ENCODE measurements around the gene DDX41.
"Not testable (repeated sequence)": the region's sequence is repeated elsewhere in the genome, so short reads cannot be mapped to it uniquely, and the experiment has no call there.

Gene DDX41

DNA sequence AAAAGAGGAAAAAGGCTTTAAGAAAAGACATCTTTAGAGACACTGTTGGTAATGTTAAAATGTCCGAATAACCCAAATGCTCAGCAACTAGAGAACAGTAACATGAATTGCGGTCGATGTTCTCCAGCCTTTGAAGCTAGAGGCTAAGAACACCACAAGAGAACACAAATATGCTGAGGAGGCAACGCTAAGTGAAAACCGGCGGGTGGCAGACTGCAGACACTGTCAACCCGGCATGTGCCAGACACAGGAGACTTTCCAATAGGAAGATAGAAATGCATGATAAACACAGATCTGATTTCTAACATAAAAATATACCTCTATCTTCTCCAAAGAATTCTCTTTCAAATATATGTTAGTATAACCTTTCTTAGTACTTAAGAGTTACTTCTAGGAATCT is 18.4 kb upstream of the DDX41 start:
- Histone ChIP-seq H3K4me1 (ENCODE audit: control insufficient read depth, low read depth, low read length) (no peaks in the 10 kb centered on the region), H3K27ac (ENCODE audit: low read length) (no peak overlapping the region), H3K9ac (ENCODE audit: low read length) (no peak overlapping the region), H3K9me3 (ENCODE audit: control insufficient read depth, low read depth, low read length) (no peaks in the 10 kb centered on the region), H3K4me3 (ENCODE audit: low read length) (no peak overlapping the region), H3K27me3 (ENCODE audit: control insufficient read depth, insufficient read depth, low read length) (no peaks in the 10 kb centered on the region), H3K36me3 (ENCODE audit: control insufficient read depth, low read depth, low read length) (peaks cover 55% of the 10 kb centered on the region)

DNA sequence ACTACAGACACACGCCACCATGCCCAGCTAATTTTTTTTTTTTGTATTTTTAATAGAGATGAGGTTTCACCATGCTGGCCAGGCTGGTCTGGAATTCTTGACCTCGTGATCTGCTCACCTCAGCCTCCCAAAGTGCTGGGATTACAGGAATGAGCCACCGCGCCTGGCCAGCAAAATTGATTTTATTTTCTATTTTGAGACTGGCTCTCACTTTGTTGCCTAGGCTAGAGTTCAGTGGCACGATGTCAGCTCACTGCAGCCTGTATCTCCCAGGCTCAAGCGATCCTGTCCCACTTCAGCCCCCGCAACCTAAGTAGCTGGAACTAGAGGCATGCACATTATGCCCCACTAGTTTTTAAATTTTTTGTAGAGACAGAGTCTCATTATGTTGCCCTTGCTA is 17.7 kb upstream of the DDX41 start:
- H3K36me3 ChIP-seq (ENCODE audit: control insufficient read depth, low read depth, low read length) = peaks cover 62% of the 10 kb centered on the region
- not testable (repeated sequence) for H3K9ac ChIP-seq (ENCODE audit: low read length); H3K4me3 ChIP-seq (ENCODE audit: low read length); H3K27ac ChIP-seq (ENCODE audit: low read length); H3K4me1 ChIP-seq (ENCODE audit: control insufficient read depth, low read depth, low read length); H3K9me3 ChIP-seq (ENCODE audit: control insufficient read depth, low read depth, low read length); H3K27me3 ChIP-seq (ENCODE audit: control insufficient read depth, insufficient read depth, low read length)

DNA sequence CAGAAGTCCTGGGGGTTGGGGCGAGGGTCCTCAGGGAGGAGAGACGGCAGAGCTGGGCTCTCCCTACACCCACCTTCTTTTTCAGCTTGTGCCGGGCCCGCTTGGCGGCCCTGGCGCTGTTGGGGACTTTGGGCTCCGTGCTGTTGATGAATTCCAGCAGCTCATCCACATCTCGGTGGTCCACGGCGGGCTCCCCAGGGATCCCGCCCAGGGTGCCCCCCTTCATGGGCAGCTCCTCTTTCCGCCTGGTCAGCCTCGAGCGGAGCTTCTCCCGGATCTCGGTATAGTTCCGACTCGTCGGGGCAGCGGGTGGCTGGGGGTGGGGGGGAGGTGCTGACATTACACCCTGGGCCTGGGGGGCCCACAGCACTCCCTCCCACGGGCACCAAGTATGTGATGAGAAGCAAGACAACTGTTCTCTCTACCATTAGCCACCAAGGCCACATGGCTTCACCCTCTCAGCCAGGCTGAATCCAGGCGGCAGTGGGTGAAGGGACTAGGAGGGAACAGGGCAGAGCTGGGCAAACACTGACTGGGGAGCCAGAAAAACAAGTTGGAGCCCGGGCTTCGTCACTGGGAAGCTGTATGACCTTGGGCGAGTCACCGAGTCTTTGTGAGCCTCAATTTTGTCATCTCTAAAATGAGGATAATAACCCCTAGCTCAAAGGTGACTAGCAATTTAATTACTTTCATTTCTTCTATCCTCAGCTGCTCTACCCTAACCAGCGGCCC is 14.6 kb upstream of the DDX41 start:
- H3K27ac ChIP-seq (ENCODE audit: low read length) = no peak overlapping the region
- no peaks in the 10 kb centered on the region for H3K9me3 ChIP-seq (ENCODE audit: control insufficient read depth, low read depth, low read length)
- no peaks in the 10 kb centered on the region for H3K27me3 ChIP-seq (ENCODE audit: control insufficient read depth, insufficient read depth, low read length)
- no peaks in the 10 kb centered on the region for H3K4me1 ChIP-seq (ENCODE audit: control insufficient read depth, low read depth, low read length)
- H3K36me3 ChIP-seq (ENCODE audit: control insufficient read depth, low read depth, low read length) = peaks cover 64% of the 10 kb centered on the region
- H3K4me3 ChIP-seq (ENCODE audit: low read length) = no peak overlapping the region
- H3K9ac ChIP-seq (ENCODE audit: low read length) = no peak overlapping the region

DNA sequence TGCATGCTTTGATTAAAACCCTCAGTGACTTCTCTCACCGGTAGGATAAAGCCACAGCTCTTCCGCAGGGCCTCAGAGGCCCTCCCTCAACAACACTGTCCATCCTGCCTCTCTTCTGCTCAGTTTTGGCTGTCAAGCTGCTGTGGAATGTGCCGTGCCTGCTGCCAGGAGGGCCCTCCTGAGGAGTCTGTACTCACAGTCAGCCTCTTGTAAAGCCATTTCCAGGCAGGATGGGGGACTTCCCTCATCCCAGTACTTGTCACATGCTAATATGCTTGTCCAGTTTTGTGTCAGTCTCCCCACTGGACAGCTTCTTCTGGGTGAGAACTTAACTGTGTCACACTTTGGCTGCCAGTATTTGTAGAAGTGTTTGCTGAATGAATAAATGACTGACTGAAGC is 13.9 kb upstream of the DDX41 start:
- Histone ChIP-seq H3K27ac (ENCODE audit: low read length) (no peak overlapping the region), H3K27me3 (ENCODE audit: control insufficient read depth, insufficient read depth, low read length) (no peaks in the 10 kb centered on the region), H3K9me3 (ENCODE audit: control insufficient read depth, low read depth, low read length) (no peaks in the 10 kb centered on the region), H3K9ac (ENCODE audit: low read length) (no peak overlapping the region), H3K4me3 (ENCODE audit: low read length) (no peak overlapping the region), H3K36me3 (ENCODE audit: control insufficient read depth, low read depth, low read length) (peaks cover 63% of the 10 kb centered on the region), H3K4me1 (ENCODE audit: control insufficient read depth, low read depth, low read length) (no peaks in the 10 kb centered on the region)

DNA sequence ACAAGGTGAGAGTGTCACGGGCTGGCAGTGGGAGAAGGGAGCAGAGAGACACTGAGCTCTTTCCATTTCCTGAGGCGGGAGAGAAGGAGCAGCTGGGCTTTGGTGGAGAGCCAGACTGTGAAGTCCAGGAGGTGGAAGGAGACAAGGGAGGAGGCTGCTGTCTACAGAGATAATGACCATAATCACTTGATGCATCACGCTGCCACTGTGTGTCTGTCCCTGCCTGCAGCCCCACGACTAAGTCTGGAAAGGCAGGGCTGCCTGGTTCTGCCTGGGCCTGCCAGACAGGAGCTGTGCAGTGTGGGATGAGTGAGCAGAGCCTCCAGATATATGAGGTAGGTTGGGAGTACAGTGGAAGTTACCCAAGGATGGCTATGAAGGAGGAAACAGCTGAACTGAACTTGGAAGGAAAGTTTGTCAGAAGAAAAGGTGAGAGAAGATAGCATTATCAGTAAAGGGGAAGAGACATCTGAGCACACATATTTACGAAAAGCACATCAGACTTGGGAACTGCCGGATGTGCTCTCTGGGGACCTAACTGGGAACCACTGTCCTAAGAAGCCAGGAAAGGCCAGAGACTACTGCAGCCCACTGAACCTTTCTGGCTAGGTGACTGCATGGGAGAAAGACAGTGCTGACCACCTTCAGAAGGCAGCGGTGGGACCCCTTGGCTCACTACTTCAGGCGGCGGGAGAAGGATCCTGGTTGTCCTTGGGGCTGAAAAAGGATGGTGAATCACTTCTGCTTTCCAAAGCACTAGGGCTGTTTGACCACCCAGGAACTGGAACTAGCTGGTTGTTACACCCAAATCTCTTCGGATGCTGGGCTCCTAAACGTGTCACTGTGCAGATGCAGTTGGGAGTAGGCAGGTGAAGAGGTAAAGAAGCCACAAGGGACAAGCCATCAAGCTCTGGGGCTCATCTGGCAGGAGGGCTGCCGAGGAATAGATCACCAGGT is 12.8 kb upstream of the DDX41 start:
- H3K27ac ChIP-seq (ENCODE audit: low read length) = no peak overlapping the region
- no peaks in the 10 kb centered on the region for H3K9me3 ChIP-seq (ENCODE audit: control insufficient read depth, low read depth, low read length)
- H3K9ac ChIP-seq (ENCODE audit: low read length) = no peak overlapping the region
- no peaks in the 10 kb centered on the region for H3K27me3 ChIP-seq (ENCODE audit: control insufficient read depth, insufficient read depth, low read length)
- peaks cover 69% of the 10 kb centered on the region for H3K36me3 ChIP-seq (ENCODE audit: control insufficient read depth, low read depth, low read length)
- H3K4me1 ChIP-seq (ENCODE audit: control insufficient read depth, low read depth, low read length) = no peaks in the 10 kb centered on the region
- no peak overlapping the region for H3K4me3 ChIP-seq (ENCODE audit: low read length)

DNA sequence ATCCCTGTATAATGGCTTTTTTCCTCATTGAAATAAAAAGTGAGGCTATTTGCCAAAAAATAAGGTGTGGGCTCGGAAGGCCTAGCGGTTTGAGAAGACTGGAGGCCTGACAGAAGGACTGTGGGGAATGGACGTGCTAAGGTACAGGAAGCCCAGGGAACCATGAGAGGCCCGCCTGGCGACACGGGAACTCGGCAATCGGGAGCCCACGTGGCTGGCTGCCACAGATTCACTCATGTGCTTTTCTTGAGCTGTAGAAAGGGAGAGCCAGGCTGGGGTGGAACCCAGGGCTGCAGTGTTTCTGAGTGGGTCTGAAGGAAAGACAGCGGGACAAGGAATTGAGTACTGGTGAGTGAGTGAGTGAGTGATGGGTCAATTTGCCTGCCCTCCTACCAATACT is 11.9 kb upstream of the DDX41 start:
- Histone ChIP-seq H3K27ac (ENCODE audit: low read length) (no peak overlapping the region), H3K4me3 (ENCODE audit: low read length) (no peak overlapping the region), H3K36me3 (ENCODE audit: control insufficient read depth, low read depth, low read length) (peaks cover 69% of the 10 kb centered on the region), H3K27me3 (ENCODE audit: control insufficient read depth, insufficient read depth, low read length) (no peaks in the 10 kb centered on the region), H3K9me3 (ENCODE audit: control insufficient read depth, low read depth, low read length) (no peaks in the 10 kb centered on the region), H3K4me1 (ENCODE audit: control insufficient read depth, low read depth, low read length) (no peaks in the 10 kb centered on the region), H3K9ac (ENCODE audit: low read length) (no peak overlapping the region)

DNA sequence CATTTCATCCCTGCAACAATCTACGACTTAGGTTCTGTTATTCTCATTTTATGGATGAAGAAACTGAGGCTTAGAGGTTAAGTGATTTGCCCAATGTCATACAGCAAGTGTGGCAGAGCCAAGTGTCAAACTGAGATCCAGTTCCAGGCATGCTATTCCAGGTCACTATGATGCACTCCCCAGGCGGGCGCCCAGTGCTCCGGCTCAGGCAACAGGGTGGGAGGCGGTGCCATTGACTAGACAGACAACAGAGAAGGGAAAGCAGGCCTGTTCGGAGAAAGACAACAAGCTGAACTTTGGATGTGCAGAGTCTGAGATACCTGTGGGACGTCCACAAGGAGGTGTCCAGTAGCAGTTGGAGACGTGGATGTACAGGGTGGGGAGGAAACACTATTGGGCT is 10.8 kb upstream of the DDX41 start:
- no peaks in the 10 kb centered on the region for H3K4me1 ChIP-seq (ENCODE audit: control insufficient read depth, low read depth, low read length)
- no peak overlapping the region for H3K9ac ChIP-seq (ENCODE audit: low read length)
- H3K4me3 ChIP-seq (ENCODE audit: low read length) = no peak overlapping the region
- no peaks in the 10 kb centered on the region for H3K27me3 ChIP-seq (ENCODE audit: control insufficient read depth, insufficient read depth, low read length)
- H3K9me3 ChIP-seq (ENCODE audit: control insufficient read depth, low read depth, low read length) = no peaks in the 10 kb centered on the region
- H3K27ac ChIP-seq (ENCODE audit: low read length) = no peak overlapping the region
- H3K36me3 ChIP-seq (ENCODE audit: control insufficient read depth, low read depth, low read length) = peaks cover 70% of the 10 kb centered on the region

DNA sequence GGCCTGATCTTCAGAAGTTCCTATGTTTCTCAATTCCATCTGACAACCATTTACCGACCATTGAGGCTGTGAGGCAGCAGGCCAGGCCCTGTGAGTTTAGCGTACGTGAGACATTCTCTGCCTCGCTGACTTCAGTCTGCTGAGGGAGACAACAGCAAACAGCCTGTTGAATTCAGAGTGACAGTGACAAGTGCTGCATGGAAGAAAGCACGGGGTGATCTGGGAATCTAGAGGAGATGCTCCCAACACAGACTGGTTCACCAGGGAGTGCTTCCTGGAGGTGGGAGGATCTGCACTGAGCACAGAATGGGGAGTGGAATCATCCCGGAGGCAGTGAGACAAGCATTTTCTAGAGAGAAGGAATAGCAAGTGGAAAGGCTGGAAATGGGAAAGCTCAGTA is 10.0 kb upstream of the DDX41 start:
- no peaks in the 10 kb centered on the region for H3K4me1 ChIP-seq (ENCODE audit: control insufficient read depth, low read depth, low read length)
- no peak overlapping the region for H3K4me3 ChIP-seq (ENCODE audit: low read length)
- no peak overlapping the region for H3K27ac ChIP-seq (ENCODE audit: low read length)
- peaks cover 62% of the 10 kb centered on the region for H3K36me3 ChIP-seq (ENCODE audit: control insufficient read depth, low read depth, low read length)
- H3K27me3 ChIP-seq (ENCODE audit: control insufficient read depth, insufficient read depth, low read length) = no peaks in the 10 kb centered on the region
- no peak overlapping the region for H3K9ac ChIP-seq (ENCODE audit: low read length)
- H3K9me3 ChIP-seq (ENCODE audit: control insufficient read depth, low read depth, low read length) = no peaks in the 10 kb centered on the region

DNA sequence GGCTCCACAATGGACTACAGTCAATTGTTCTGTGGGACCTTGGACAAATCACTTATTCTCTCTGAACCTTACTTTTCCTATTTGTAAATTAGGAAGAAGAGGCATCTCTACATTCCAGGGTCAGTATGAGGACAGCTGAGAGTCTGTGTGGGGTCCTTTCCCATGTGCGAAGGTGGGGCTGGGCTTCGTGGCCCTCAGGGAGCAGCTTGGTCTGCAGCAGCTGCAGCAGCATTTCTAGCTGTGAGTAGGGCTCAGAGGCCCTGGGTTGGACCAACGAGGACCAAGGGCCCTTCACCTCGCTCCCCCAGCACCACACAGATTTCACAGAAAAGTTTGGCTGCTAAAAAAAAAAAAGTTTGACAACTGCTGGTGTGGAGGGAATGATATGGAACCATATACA is 9.4 kb upstream of the DDX41 start:
- Histone ChIP-seq H3K9me3 (ENCODE audit: control insufficient read depth, low read depth, low read length) (no peaks in the 10 kb centered on the region), H3K36me3 (ENCODE audit: control insufficient read depth, low read depth, low read length) (peaks cover 59% of the 10 kb centered on the region)

DNA sequence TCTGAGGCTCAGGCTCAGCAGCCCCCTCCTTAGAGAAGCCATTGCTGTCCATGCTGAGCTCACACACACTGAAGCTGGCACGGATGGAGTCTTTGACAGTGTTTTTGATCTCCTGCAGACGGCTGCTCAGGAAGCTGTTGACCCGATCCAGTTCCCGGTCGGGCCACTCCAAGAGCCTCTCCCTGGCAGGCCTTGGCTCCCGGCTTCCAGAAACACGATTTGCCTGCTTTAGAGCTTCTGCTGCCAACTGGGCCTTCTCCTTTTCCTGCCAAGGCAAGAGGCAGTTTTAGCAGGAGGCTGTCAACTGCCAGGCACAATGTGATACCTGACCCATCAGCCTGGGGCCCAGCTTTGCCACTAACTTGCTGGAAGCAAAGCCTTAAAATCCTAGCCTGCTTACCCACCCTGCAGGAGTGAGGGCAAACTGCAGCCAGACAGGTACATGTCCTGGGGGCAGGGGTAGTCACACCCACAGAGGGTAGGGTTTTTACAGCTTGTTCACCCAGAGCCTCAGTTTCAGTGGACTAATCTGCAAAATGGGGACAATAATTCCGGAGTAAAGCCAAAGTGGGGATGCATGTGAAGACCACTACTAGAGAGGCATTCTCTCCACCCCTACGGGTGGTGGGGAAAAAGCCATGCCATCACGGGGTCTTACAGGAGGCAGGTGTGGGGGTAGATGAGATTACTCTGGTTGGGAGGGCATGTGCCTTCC is 8.3 kb upstream of the DDX41 start:
- Histone ChIP-seq H3K4me3 (ENCODE audit: low read length) (no peak overlapping the region), H3K27me3 (ENCODE audit: control insufficient read depth, insufficient read depth, low read length) (no peaks in the 10 kb centered on the region), H3K9me3 (ENCODE audit: control insufficient read depth, low read depth, low read length) (no peaks in the 10 kb centered on the region), H3K36me3 (ENCODE audit: control insufficient read depth, low read depth, low read length) (peaks cover 51% of the 10 kb centered on the region), H3K9ac (ENCODE audit: low read length) (no peak overlapping the region), H3K27ac (ENCODE audit: low read length) (no peak overlapping the region), H3K4me1 (ENCODE audit: control insufficient read depth, low read depth, low read length) (no peaks in the 10 kb centered on the region)

More for the DNA sequence above, 9.4 kb upstream of the DDX41 start:
- Histone ChIP-seq H3K9ac (ENCODE audit: low read length) (no peak overlapping the region), H3K27ac (ENCODE audit: low read length) (no peak overlapping the region), H3K27me3 (ENCODE audit: control insufficient read depth, insufficient read depth, low read length) (no peaks in the 10 kb centered on the region), H3K4me1 (ENCODE audit: control insufficient read depth, low read depth, low read length) (no peaks in the 10 kb centered on the region), H3K4me3 (ENCODE audit: low read length) (no peak overlapping the region)

DNA sequence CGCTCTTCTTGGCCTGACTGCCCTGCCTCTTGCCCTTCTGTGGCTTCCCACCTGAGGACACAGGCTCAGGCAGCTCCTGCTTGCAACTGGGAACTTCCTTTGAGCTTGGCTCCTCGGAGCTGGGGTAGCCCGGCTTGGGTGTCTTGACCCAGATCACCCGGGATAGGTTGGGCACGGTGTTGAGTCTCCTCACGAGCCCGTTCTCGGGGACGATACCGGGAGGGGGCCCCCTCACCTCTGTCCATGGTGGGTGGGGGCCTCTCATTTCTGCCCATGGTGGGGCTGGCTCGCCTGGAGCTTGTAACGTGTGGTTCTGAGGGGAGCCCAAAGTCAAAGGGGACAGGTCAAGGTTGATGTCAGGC is 7.8 kb upstream of the DDX41 start:
- Histone ChIP-seq H3K36me3 (ENCODE audit: control insufficient read depth, low read depth, low read length) (peaks cover 51% of the 10 kb centered on the region), H3K27ac (ENCODE audit: low read length) (no peak overlapping the region), H3K9ac (ENCODE audit: low read length) (no peak overlapping the region), H3K4me3 (ENCODE audit: low read length) (no peak overlapping the region), H3K4me1 (ENCODE audit: control insufficient read depth, low read depth, low read length) (no peaks in the 10 kb centered on the region), H3K27me3 (ENCODE audit: control insufficient read depth, insufficient read depth, low read length) (no peaks in the 10 kb centered on the region), H3K9me3 (ENCODE audit: control insufficient read depth, low read depth, low read length) (no peaks in the 10 kb centered on the region)
